Measurements from ENCODE around the gene TLE6. TPM values are rescaled to one million over a fixed set of nuclear protein-coding genes. Genes with fewer than 3 reads are reported as not detected.

TLE6 gene
- polyA plus RNA-seq, 3 donors: not detected

- Histone ChIP-seq H3K4me2 (replicated peaks; ENCODE audit: extremely low read depth, low read length, poor library complexity, severe bottlenecking) (no peak overlapping the region), H3K9me3 (replicated peaks in 1 of 2; ENCODE audit: control insufficient read depth in 1 of 2, insufficient read depth in 1 of 2, low read length in 2 of 2) (no peaks in the 10 kb centered on the region), H2AFZ (ENCODE audit: insufficient read depth, low read depth, low read length, poor library complexity, severe bottlenecking) (no peak overlapping the region), H3K27ac (ENCODE audit: low read depth in 1 of 2, low read length in 2 of 2) (no peak overlapping the region), H3K4me1 (ENCODE audit: control insufficient read depth in 1 of 2, insufficient read depth in 2 of 2, low read length in 2 of 2) (peaks cover 17 to 23% of the 10 kb centered on the region in 2 donors), H3K36me3 (replicated peaks in 1 of 2; ENCODE audit: control insufficient read depth in 1 of 2, insufficient read depth in 2 of 2, low read length in 2 of 2) (no peaks in the 10 kb centered on the region), H3K27me3 (ENCODE audit: control insufficient read depth in 2 of 2, insufficient read depth in 2 of 2, low read length in 2 of 2) (peaks cover 7 to 18% of the 10 kb centered on the region in 2 donors), H3K4me3 (replicated peaks in 1 of 3; ENCODE audit: low read depth in 2 of 3, low read length in 3 of 3) (no peak overlapping the region), H4K20me1 (ENCODE audit: insufficient read depth, low read length) (no peaks in the 10 kb centered on the region), H3K79me2 (ENCODE audit: insufficient read depth, low read length) (no peaks in the 10 kb centered on the region), H3K9ac (ENCODE audit: insufficient read depth, low read length, poor library complexity, severe bottlenecking) (no peak overlapping the region)
- Mint-ChIP-seq H3K27me3 (ENCODE audit: low read depth in 3 of 3) (peaks cover 19 to 59% (median 49%) of the 10 kb centered on the region in 3 donors), H3K9me3 (peaks cover 0 to 4% (median 3%) of the 10 kb centered on the region in 7 donors), H3K36me3 (no peaks in the 10 kb centered on the region), H3K27ac (no peak overlapping the region), H3K4me3 (no peak overlapping the region), H3K4me1 (peaks cover 16% of the 10 kb centered on the region)
- no peak for TF ChIP-seq CTCF (IDR thresholded peaks at IDR 0.05)
- WGBS (ENCODE audit: insufficient coverage): 94% methylated on average over 13 of the region's 17 CpGs
- intact Hi-C loops (cut with micrococcal nuclease): loop anchor here (5.0 to 10.0 kb wide), 3 partner anchors 62 to 197 kb away; partner anchors contain the start of genes TLE6 (in 2 of the 2) and ZNF555 (in 1 of the 2)
- DNase-seq: no peak
Observed at GRCh38 chr19:3039641-3040077, 62.3 kb downstream of the TLE6 start.

- Histone ChIP-seq H3K36me3 (replicated peaks in 1 of 2; ENCODE audit: control insufficient read depth in 1 of 2, insufficient read depth in 2 of 2, low read length in 2 of 2) (no peaks in the 10 kb centered on the region), H3K9ac (ENCODE audit: insufficient read depth, low read length, poor library complexity, severe bottlenecking) (no peak overlapping the region), H4K20me1 (ENCODE audit: insufficient read depth, low read length) (no peaks in the 10 kb centered on the region), H3K9me3 (replicated peaks in 1 of 2; ENCODE audit: control insufficient read depth in 1 of 2, insufficient read depth in 1 of 2, low read length in 2 of 2) (no peaks in the 10 kb centered on the region), H3K4me2 (replicated peaks; ENCODE audit: extremely low read depth, low read length, poor library complexity, severe bottlenecking) (no peak overlapping the region), H3K27me3 (ENCODE audit: control insufficient read depth in 2 of 2, insufficient read depth in 2 of 2, low read length in 2 of 2) (peaks cover 7 to 26% of the 10 kb centered on the region in 2 donors), H3K4me1 (ENCODE audit: control insufficient read depth in 1 of 2, insufficient read depth in 2 of 2, low read length in 2 of 2) (peaks cover 4 to 6% of the 10 kb centered on the region in 2 donors), H2AFZ (ENCODE audit: insufficient read depth, low read depth, low read length, poor library complexity, severe bottlenecking) (no peak overlapping the region), H3K27ac (ENCODE audit: low read depth in 1 of 2, low read length in 2 of 2) (no peak overlapping the region), H3K79me2 (ENCODE audit: insufficient read depth, low read length) (no peaks in the 10 kb centered on the region), H3K4me3 (replicated peaks in 1 of 3; ENCODE audit: low read depth in 2 of 3, low read length in 3 of 3) (no peak overlapping the region)
- no peak for DNase-seq
- H3K4me1 Mint-ChIP-seq: peaks cover 8% of the 10 kb centered on the region
- H3K27ac Mint-ChIP-seq: peak overlapping the region in 1 of 7 donors; percentile 50
- H3K9me3 Mint-ChIP-seq: peaks cover 0 to 4% (median 0%) of the 10 kb centered on the region in 7 donors
- H3K4me3 Mint-ChIP-seq: peak overlapping the region in 1 of 2 donors; percentile 57
- no peaks in the 10 kb centered on the region for H3K36me3 Mint-ChIP-seq
- intact Hi-C loops (cut with micrococcal nuclease): no loop called here
- H3K27me3 Mint-ChIP-seq (ENCODE audit: low read depth in 3 of 3): peaks cover 30 to 75% (median 50%) of the 10 kb centered on the region in 3 donors
- no peak for TF ChIP-seq CTCF (IDR thresholded peaks at IDR 0.05)
- WGBS (ENCODE audit: insufficient coverage): 86% methylated on average over 12 of the region's 12 CpGs
Observed at GRCh38 chr19:3041327-3041726, 64.0 kb downstream of the TLE6 start.
